8988T (cell line): ENCODE data around the gene SERINC5.
"Not testable (repeated sequence)": the region's sequence is repeated elsewhere in the genome, so short reads cannot be mapped to it uniquely, and the experiment has no call there.

Source experiments
- DNase-seq: peaks from one replicate; pipeline ENCODE4 v3.0.0; 2011

The SERINC5 gene

DNA sequence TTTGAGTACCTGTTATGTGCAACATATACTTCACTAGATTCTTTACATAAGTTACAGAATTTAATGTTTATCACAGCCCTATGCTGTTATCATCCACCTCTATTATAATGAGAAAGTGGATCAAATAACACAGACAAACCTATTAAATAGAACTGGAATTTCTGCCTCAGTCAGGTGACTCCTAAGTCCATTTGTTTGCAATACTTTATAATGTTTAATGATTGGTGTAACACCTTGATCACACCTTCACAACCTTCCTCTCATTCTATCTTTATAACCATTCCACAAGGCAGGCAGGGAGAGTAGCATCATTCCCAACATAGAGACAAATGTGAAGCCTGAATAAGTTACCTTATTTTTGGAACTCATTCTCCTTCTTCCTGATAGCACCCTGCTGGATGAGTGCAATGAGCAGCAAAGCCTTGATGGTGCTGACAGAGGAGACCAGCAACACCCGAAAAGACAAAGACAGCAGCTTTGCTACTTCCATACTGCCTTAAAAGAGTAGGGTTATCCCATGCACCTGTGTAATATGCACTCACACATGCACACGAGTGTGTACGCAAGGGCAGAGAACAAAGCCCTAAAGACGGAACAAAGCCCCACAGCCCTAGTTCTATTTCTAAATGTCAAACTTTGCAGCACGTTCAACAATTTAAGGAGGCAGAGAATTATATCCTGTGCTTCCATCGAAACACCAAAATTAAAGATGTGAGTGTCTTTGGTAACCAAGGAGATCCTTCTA, 30.5 kb downstream of the SERINC5 start:
- no peak for DNase-seq

DNA sequence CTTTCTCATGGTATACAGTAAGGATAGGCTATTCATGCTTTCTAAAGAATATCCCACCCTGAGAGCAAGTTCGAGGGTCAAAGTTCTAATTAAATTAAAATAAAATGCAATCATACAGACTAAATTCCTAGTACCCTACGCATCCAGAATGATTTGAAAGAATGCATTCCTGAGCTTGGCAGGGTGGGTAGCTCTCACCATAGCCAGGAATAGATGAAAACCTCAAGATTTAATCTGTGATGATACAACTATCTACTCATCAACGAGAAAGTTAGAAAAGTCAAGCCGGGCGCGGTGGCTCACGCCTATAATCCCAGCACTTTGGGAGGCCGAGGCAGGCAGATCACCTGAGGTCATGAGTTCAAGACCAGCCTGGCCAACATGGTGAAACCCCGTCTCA, 32.3 kb downstream of the SERINC5 start:
- no peak for DNase-seq

GRCh38 chr5:80220245-80220897, 35.5 kb downstream of the SERINC5 start:
- DNase-seq: no peak

GRCh38 chr5:80219391-80219790, 36.5 kb downstream of the SERINC5 start:
- DNase-seq: no peak

- DNase-seq: no peak
Measured at GRCh38 chr5:80217667-80218066, 38.2 kb downstream of the SERINC5 start.

DNA sequence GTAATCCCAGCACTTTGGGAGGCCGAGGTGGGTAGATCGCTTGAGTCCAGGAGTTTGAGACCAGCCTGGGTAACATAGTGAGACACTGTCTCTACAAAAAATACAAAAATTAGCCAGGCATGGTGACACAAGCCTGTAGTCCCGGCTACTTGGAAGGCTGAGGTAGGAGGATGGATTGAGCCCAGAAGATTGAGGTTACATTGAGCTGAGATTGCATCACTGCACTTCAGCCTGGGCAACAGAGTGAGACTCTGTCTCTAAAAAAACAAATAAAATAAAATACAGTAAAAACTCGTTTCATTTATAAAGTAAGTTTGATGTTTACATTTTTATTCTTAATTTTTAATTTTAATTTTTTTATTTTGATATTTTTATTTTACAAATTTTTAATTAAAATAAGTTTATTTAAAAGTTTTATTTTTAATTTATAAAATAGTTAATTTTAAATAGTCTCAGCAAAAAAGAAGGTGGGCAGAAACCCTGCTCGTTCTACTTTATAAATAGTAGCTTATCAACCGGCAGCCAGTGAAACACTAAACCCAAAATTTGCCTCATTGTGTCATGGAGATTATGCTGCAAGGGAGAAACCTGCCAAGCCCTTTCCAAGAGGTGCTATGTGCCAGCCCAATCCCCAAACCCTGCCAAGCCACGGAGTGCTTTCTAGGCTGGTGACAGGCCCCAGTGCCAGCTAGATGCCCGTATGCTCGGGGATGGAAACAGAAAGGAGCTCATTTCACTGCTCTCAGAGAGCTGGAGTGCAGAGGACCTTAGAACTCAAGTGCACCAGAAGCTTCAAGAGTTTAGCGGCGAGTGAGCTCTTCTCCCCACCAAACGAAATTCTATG, 38.9 kb downstream of the SERINC5 start:
- no peak for DNase-seq

DNA sequence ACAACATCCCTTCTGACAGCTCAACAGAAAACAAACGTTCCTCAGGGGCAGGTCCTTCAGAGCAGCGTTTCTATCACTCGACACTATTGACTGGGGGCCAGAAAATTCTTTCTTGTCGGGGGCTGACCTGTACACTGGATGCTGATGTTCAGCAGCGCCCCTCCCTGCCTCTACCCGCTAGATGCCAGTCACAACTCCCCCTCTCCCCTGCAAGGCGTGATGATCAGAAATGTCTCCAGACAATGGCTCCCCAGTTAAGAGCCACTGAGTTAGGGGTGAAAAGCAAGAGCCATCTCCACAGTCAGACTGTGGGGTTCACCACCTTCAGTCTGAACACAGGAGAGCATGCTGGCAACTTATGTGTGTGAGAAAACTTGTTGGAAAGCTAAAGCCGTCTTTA, 39.8 kb downstream of the SERINC5 start:
- no peak for DNase-seq

- DNase-seq: no peak
Measured at GRCh38 chr5:80215523-80215922, 40.3 kb downstream of the SERINC5 start.

DNA sequence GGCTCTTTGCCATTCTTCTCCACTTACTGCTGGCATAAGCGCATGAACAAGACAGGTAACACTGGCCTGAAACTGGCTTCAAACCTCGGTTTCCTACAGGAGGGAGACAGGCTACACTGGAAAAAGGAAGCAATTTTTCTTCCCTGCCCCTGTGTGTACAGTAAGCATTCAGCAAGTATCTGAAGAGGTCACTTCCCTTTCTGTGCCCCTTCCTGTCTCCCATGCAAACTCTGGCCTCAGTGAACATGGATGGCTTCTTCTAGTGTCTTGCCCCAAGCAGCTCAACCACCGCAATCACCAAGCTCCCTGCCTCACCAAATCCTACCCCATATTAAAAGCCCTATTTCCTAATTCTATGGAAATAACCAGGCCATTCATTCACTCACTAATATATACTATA, 42.4 kb downstream of the SERINC5 start:
- no peak for DNase-seq

DNA sequence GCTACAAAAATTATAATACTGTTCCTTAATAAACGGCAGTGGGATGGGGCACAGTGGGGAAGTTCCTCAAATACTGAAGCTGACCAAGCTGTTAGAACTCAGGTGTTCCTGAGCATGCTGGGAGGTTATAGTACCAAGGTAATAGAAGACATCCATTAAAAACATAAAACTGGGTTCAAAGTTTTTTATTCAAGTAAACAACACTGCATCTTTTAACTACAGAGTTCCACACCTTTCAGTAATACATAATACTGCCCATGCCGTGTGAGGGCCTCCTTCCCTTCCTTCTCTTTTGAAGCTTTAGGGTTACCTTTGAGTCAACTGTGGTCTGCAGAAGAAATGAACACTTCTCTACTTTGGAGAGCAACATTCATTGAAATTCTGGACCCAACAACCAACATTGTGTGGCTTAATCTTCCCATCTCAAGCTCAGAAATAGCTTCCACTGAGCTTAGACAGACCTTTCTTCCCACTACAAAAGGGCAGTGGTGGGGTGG, 43.6 kb downstream of the SERINC5 start:
- DNase-seq: no peak

DNA sequence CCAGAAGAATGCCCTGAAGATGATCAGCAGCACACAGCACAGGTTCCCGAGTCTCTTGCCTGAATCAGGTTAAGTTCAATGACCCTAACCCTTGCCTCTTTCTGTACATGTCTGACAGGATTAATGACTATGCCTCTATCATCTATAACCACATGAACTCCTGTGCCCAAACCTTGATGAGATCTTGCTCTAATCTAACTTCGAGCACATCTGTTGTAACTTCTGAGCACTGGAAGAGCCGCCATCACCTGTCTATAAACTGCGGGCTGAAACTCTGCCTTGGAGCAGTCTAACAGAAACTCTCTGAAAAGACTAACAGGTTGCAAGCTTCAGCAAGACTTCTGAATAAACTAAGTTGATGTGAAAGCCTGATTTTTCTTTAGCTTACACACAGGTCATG, 44.5 kb downstream of the SERINC5 start:
- no peak for DNase-seq

- no peak for DNase-seq
Measured at GRCh38 chr5:80210014-80210413, 45.8 kb downstream of the SERINC5 start.

DNA sequence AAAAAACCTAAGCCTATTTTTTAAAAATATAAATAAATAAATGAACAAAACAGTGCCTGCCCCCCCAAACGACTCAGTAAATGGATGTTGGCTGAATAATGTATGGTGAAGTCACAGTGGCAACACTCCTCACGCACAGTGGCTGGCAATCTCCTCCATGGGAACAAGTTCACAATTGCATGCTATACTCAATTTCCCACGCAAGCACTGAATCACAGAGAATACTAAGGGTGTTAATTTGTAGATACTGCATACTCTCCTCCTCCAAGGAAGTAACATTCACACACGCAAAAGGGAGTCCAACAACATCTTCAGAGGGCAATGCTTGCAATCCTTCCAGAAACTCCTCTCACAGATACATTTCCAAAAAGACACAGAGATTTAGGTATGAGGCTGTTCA, 47.5 kb downstream of the SERINC5 start:
- DNase-seq: no peak

GRCh38 chr5:80207832-80208231, 48.0 kb downstream of the SERINC5 start:
- DNase-seq: no peak

GRCh38 chr5:80206282-80206681, 49.6 kb downstream of the SERINC5 start:
- DNase-seq: no peak

DNA sequence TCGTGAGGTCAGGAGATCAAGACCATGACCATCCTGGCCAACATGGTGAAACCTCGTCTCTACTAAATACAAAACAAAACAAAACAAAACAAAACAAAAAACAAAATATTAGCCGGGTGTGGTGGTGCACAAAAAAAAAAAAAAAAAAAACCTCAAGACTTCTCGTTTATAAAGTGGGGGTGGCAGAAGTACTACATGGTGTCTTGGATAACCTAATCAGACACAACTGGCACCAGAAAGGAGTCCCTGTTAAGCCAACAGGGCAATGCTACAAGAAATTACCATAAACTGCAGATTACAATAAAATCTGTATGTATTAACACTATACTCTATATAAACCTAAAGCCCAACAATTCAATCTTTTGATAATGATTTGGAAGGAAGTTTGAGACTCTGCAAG, 50.0 kb downstream of the SERINC5 start:
- DNase-seq: no peak

DNA sequence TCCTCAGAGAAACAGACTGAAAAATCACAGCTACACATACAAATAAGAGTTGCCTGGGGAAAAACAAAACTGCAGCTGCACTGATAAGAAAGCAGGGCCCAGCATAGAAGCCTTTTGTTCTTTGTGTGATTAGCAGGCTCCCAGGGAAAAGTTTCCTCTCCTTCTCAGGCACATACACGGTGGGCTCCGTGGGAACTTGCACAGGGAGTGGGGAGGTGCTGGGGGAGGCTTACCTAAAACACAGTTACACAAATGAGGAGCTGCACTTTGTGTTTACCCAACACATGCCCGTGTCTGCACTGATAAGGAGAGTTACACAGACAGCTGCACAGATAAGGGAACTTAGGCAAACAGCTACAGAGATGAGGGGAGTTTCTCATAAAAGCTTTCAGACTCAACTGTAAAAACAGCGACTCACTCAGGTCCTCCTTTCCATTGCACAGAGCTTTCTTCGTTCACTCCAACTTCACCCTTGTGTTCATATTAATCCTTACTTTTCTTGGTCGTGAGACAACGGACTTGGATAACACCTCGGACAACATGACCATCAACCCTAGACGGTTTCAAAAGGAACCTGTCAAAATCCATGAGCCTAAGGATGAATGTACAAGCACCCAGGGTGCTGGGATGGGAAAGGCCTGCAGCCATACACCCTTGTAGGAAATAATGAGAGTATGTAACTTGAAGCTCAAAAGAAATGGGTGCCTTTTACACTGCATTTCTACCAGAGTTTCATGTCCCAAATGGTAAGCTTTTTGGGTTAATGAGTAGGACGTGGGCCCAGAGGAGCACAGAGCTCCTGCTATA, 50.8 kb downstream of the SERINC5 start:
- no peak for DNase-seq

DNA sequence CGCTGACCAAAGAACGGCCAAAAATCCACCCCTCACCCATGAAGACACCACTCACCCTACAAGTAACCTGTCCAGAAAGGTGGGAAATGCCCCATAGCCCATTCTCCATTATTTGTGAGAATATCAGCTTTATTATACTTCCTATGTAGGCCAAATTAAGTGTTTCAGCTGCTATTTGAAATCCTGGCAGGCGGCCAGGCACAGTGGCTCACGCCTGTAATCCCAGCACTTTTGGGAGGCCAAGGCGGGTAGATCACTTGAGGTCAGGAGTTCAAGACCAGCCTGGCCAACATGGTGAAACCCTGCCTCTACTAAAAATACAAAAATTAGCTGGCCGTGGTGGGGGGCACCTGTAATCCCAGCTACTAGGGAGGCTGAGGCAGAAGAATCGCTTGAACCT, 54.1 kb downstream of the SERINC5 start:
- not testable (repeated sequence) for DNase-seq

- no peak for DNase-seq
Measured at GRCh38 chr5:80198920-80199319, 56.9 kb downstream of the SERINC5 start.

DNA sequence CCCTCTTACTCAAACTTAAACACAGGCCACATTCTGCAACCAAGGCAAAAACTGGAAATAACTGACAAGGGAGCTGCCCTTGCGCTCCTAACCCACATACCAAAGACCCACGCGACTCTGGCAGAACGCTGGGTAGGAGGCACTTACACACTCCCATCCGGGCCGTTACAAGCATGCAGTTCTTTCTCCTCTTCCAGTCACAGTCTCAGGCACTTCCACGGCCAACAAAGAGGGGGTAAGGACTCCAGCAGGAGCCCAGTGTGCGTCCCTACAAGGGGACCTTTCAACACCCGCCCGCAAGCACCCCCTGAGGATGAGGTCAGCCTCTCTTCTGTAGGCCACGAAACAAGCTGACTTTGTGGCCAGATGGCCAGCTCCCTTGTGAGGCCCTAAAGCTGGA, 57.4 kb downstream of the SERINC5 start:
- no peak for DNase-seq

- no peak for DNase-seq
Measured at GRCh38 chr5:80195837-80196400, 59.9 kb downstream of the SERINC5 start.

- no peak for DNase-seq
Measured at GRCh38 chr5:80194468-80194867, 61.4 kb downstream of the SERINC5 start.
